ENCODE measurements around the gene GPR37L1.

The GPR37L1 gene

DNA sequence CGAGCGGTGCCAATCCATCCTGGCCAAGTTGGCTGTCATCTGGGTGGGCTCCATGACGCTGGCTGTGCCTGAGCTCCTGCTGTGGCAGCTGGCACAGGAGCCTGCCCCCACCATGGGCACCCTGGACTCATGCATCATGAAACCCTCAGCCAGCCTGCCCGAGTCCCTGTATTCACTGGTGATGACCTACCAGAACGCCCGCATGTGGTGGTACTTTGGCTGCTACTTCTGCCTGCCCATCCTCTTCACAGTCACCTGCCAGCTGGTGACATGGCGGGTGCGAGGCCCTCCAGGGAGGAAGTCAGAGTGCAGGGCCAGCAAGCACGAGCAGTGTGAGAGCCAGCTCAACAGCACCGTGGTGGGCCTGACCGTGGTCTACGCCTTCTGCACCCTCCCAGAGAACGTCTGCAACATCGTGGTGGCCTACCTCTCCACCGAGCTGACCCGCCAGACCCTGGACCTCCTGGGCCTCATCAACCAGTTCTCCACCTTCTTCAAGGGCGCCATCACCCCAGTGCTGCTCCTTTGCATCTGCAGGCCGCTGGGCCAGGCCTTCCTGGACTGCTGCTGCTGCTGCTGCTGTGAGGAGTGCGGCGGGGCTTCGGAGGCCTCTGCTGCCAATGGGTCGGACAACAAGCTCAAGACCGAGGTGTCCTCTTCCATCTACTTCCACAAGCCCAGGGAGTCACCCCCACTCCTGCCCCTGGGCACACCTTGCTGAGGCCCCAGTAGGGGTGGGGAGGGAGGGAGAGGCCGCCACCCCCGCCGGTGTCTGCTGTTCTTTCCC, 5.3 kb downstream of the GPR37L1 start (continued):
- TF ChIP-seq, protein P1, sequence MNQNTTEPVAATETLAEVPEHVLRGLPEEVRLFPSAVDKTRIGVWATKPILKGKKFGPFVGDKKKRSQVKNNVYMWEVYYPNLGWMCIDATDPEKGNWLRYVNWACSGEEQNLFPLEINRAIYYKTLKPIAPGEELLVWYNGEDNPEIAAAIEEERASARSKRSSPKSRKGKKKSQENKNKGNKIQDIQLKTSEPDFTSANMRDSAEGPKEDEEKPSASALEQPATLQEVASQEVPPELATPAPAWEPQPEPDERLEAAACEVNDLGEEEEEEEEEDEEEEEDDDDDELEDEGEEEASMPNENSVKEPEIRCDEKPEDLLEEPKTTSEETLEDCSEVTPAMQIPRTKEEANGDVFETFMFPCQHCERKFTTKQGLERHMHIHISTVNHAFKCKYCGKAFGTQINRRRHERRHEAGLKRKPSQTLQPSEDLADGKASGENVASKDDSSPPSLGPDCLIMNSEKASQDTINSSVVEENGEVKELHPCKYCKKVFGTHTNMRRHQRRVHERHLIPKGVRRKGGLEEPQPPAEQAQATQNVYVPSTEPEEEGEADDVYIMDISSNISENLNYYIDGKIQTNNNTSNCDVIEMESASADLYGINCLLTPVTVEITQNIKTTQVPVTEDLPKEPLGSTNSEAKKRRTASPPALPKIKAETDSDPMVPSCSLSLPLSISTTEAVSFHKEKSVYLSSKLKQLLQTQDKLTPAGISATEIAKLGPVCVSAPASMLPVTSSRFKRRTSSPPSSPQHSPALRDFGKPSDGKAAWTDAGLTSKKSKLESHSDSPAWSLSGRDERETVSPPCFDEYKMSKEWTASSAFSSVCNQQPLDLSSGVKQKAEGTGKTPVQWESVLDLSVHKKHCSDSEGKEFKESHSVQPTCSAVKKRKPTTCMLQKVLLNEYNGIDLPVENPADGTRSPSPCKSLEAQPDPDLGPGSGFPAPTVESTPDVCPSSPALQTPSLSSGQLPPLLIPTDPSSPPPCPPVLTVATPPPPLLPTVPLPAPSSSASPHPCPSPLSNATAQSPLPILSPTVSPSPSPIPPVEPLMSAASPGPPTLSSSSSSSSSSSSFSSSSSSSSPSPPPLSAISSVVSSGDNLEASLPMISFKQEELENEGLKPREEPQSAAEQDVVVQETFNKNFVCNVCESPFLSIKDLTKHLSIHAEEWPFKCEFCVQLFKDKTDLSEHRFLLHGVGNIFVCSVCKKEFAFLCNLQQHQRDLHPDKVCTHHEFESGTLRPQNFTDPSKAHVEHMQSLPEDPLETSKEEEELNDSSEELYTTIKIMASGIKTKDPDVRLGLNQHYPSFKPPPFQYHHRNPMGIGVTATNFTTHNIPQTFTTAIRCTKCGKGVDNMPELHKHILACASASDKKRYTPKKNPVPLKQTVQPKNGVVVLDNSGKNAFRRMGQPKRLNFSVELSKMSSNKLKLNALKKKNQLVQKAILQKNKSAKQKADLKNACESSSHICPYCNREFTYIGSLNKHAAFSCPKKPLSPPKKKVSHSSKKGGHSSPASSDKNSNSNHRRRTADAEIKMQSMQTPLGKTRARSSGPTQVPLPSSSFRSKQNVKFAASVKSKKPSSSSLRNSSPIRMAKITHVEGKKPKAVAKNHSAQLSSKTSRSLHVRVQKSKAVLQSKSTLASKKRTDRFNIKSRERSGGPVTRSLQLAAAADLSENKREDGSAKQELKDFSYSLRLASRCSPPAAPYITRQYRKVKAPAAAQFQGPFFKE (tag by site-specific recombination; IDR thresholded peaks at IDR 0.05; ENCODE audit: borderline replicate concordance), result no peak
- no peak for TF ChIP-seq ZSCAN16 (tag by site-specific recombination; IDR thresholded peaks at IDR 0.05)
- TF ChIP-seq ZNF560 (tag by site-specific recombination; IDR thresholded peaks at IDR 0.05; ENCODE audit: borderline replicate concordance), result no peak
- TF ChIP-seq, protein P2, sequence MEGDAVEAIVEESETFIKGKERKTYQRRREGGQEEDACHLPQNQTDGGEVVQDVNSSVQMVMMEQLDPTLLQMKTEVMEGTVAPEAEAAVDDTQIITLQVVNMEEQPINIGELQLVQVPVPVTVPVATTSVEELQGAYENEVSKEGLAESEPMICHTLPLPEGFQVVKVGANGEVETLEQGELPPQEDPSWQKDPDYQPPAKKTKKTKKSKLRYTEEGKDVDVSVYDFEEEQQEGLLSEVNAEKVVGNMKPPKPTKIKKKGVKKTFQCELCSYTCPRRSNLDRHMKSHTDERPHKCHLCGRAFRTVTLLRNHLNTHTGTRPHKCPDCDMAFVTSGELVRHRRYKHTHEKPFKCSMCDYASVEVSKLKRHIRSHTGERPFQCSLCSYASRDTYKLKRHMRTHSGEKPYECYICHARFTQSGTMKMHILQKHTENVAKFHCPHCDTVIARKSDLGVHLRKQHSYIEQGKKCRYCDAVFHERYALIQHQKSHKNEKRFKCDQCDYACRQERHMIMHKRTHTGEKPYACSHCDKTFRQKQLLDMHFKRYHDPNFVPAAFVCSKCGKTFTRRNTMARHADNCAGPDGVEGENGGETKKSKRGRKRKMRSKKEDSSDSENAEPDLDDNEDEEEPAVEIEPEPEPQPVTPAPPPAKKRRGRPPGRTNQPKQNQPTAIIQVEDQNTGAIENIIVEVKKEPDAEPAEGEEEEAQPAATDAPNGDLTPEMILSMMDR (tag by site-specific recombination; IDR thresholded peaks at IDR 0.05), result no peak
- TF ChIP-seq ZBTB7A (tag by site-specific recombination; IDR thresholded peaks at IDR 0.05; ENCODE audit: low read depth), result no peak
- TF ChIP-seq, protein P3, sequence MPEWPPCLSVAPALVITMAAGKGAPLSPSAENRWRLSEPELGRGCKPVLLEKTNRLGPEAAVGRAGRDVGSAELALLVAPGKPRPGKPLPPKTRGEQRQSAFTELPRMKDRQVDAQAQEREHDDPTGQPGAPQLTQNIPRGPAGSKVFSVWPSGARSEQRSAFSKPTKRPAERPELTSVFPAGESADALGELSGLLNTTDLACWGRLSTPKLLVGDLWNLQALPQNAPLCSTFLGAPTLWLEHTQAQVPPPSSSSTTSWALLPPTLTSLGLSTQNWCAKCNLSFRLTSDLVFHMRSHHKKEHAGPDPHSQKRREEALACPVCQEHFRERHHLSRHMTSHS (tag by site-specific recombination; IDR thresholded peaks at IDR 0.05), result no peak
- TF ChIP-seq, protein P4, sequence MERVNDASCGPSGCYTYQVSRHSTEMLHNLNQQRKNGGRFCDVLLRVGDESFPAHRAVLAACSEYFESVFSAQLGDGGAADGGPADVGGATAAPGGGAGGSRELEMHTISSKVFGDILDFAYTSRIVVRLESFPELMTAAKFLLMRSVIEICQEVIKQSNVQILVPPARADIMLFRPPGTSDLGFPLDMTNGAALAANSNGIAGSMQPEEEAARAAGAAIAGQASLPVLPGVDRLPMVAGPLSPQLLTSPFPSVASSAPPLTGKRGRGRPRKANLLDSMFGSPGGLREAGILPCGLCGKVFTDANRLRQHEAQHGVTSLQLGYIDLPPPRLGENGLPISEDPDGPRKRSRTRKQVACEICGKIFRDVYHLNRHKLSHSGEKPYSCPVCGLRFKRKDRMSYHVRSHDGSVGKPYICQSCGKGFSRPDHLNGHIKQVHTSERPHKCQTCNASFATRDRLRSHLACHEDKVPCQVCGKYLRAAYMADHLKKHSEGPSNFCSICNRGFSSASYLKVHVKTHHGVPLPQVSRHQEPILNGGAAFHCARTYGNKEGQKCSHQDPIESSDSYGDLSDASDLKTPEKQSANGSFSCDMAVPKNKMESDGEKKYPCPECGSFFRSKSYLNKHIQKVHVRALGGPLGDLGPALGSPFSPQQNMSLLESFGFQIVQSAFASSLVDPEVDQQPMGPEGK (tag by site-specific recombination; IDR thresholded peaks at IDR 0.05), result no peak
- no peak for TF ChIP-seq IKZF3 (tag by site-specific recombination; IDR thresholded peaks at IDR 0.05)

GRCh38 chr1:202129453-202130296, 7.0 kb downstream of the GPR37L1 start:
- no peak overlapping the region for H3K27ac ChIP-seq (ENCODE audit: extremely low read depth, low read depth, low read length)
- CTCF ChIA-PET, result interaction anchor here (1.2 to 1.9 kb wide), 2 partner anchors 130 to 234 kb away, joined by 4 to 6 read pairs; no protein-coding TSS in a partner anchor
- no peaks in the 10 kb centered on the region for H3K9me3 ChIP-seq (ENCODE audit: control insufficient read depth, insufficient read depth, low read depth, low read length)
- H3K4me1 ChIP-seq (ENCODE audit: control insufficient read depth, insufficient read depth, low read length), result no peaks in the 10 kb centered on the region
- H3K36me3 ChIP-seq (ENCODE audit: control insufficient read depth in 2 of 2, insufficient read depth in 1 of 2, low read length in 2 of 2), result peaks cover 14 to 25% of the 10 kb centered on the region in 2 experiments
- no peak for TF ChIP-seq ZFP37 (tag by site-specific recombination; IDR thresholded peaks at IDR 0.05)
- TF ChIP-seq ZNF341 (tag by site-specific recombination; IDR thresholded peaks at IDR 0.05; ENCODE audit: low read depth), result peak; percentile 69
- H3K4me3 ChIP-seq (ENCODE audit: low read depth, low read length), result no peak overlapping the region
- POLR2A ChIA-PET, result interaction anchor here (0.6 to 0.7 kb wide), 3 partner anchors 19 to 122 kb away, joined by 3 to 7 read pairs (median 7); no protein-coding TSS in a partner anchor
